Measurements from ENCODE around the gene CAMK2D.

The CAMK2D gene

GRCh38 chr4:113596396-113596795 lies 165.1 kb downstream of the CAMK2D start:
- no peak for DNase-seq

- DNase-seq, result no peak
Measured at GRCh38 chr4:113594231-113594556, 167.3 kb downstream of the CAMK2D start.

- no peak for DNase-seq
Measured at GRCh38 chr4:113593400-113594230, 167.9 kb downstream of the CAMK2D start.

GRCh38 chr4:113591982-113592381 lies 169.6 kb downstream of the CAMK2D start:
- no peak for DNase-seq

- no peak for DNase-seq
Measured at GRCh38 chr4:113588895-113589668, 172.5 kb downstream of the CAMK2D start.

- no peak for DNase-seq
Measured at GRCh38 chr4:113587640-113588275, 173.8 kb downstream of the CAMK2D start.

GRCh38 chr4:113587156-113587555 lies 174.4 kb downstream of the CAMK2D start:
- DNase-seq, result no peak

- no peak for DNase-seq
Measured at GRCh38 chr4:113586072-113586471, 175.5 kb downstream of the CAMK2D start.

- no peak for DNase-seq
Measured at GRCh38 chr4:113584407-113585150, 177.0 kb downstream of the CAMK2D start.

- no peak for DNase-seq
Measured at GRCh38 chr4:113582737-113583136, 178.8 kb downstream of the CAMK2D start.

GRCh38 chr4:113579360-113579759 lies 182.2 kb downstream of the CAMK2D start:
- no peak for DNase-seq

GRCh38 chr4:113576947-113577678 lies 184.4 kb downstream of the CAMK2D start:
- no peak for DNase-seq

GRCh38 chr4:113575401-113575800 lies 186.1 kb downstream of the CAMK2D start:
- DNase-seq, result no peak

- no peak for DNase-seq
Measured at GRCh38 chr4:113574636-113575103, 186.9 kb downstream of the CAMK2D start.

- no peak for DNase-seq
Measured at GRCh38 chr4:113572620-113573019, 188.9 kb downstream of the CAMK2D start.

- DNase-seq, result no peak
Measured at GRCh38 chr4:113566015-113566795, 195.3 kb downstream of the CAMK2D start.

GRCh38 chr4:113565702-113566012 lies 195.9 kb downstream of the CAMK2D start:
- DNase-seq, result no peak

GRCh38 chr4:113564493-113564892 lies 197.0 kb downstream of the CAMK2D start:
- no peak for DNase-seq

GRCh38 chr4:113563691-113564378 lies 197.7 kb downstream of the CAMK2D start:
- no peak for DNase-seq

GRCh38 chr4:113561758-113562157 lies 199.8 kb downstream of the CAMK2D start:
- DNase-seq, result no peak

- DNase-seq, result no peak
Measured at GRCh38 chr4:113561092-113561491, 200.4 kb downstream of the CAMK2D start.
